Osteoblast (primary cell): Measurements from ENCODE around the gene ATAD3B. TPM values are rescaled to one million over a fixed set of nuclear protein-coding genes. Genes with fewer than 3 reads are reported as not detected.
"Not testable (repeated sequence)": the region's sequence is repeated elsewhere in the genome, so short reads cannot be mapped to it uniquely, and the experiment has no call there.

Experiments
- DNase-seq: peaks from one replicate; pipeline ENCODE4 v3.0.0; 2011; ENCODE audit warnings: low spot score, mixed read lengths; ENCODE audit not compliant: insufficient read length; ENCODE audit errors: missing footprints
- H2AFZ ChIP-seq: 2 replicates; pipeline ENCODE4 v1.6.0; 2011; ENCODE audit warnings: mild to moderate bottlenecking, low read length
- H3K27ac ChIP-seq: 2 replicates; pipeline ENCODE4 v1.5.1; 2011; ENCODE audit warnings: mild to moderate bottlenecking, low read depth, low read length, moderate library complexity
- H3K27me3 ChIP-seq: 2 replicates; pipeline ENCODE4 v1.6.0; 2012; ENCODE audit warnings: mild to moderate bottlenecking, control low read depth, inconsistent platforms, low read length, moderate library complexity; ENCODE audit not compliant: insufficient read depth
- H3K36me3 ChIP-seq: 2 replicates; pipeline ENCODE4 v1.5.1; 2011; ENCODE audit warnings: mild to moderate bottlenecking, low read length, control low read depth, moderate library complexity; ENCODE audit not compliant: insufficient read depth
- H3K4me1 ChIP-seq: 2 replicates; pipeline ENCODE4 v1.5.1; 2011; ENCODE audit warnings: mild to moderate bottlenecking, low read length, control low read depth, moderate library complexity; ENCODE audit not compliant: insufficient read depth
- H3K4me2 ChIP-seq: 2 replicates; pipeline ENCODE4 v1.6.0; 2011; ENCODE audit warnings: mild to moderate bottlenecking, low read length; ENCODE audit not compliant: insufficient read depth
- H3K4me3 ChIP-seq: fragments of 200-600 bp; sonication (generic); 3 replicates; pipeline ENCODE4 v1.5.1; 2012; ENCODE audit warnings: mild to moderate bottlenecking, low read length, inconsistent platforms; ENCODE audit not compliant: insufficient read depth
- H3K79me2 ChIP-seq: 2 replicates; pipeline ENCODE4 v1.6.0; 2012; ENCODE audit warnings: mild to moderate bottlenecking, low read length, control low read depth, inconsistent platforms; ENCODE audit not compliant: insufficient read depth
- H3K9me3 ChIP-seq: 2 replicates; pipeline ENCODE4 v1.5.1; 2011; ENCODE audit warnings: low read depth, low read length, control low read depth
- H4K20me1 ChIP-seq: 2 replicates; pipeline ENCODE4 v1.6.0; 2012; ENCODE audit warnings: mild to moderate bottlenecking, low read length, control low read depth; ENCODE audit not compliant: insufficient read depth
- total RNA-seq: library from RNA; depleted of rRNA; stranded (reverse); fragments of >200 nt; gene quantifications from 2 replicates; pipeline ENCODE4 v1.2.3, GENCODE V29; 2012
- TF ChIP-seq, protein P1 (sequence below): IDR thresholded peaks from 2 replicates; pipeline ENCODE4 v1.5.1; 2011; ENCODE audit warnings: mild to moderate bottlenecking, low read depth, low read length, moderate library complexity; ENCODE audit errors: extremely low read depth

Gene ATAD3B
- total RNA-seq, 1 donor: 14.5 TPM

DNA sequence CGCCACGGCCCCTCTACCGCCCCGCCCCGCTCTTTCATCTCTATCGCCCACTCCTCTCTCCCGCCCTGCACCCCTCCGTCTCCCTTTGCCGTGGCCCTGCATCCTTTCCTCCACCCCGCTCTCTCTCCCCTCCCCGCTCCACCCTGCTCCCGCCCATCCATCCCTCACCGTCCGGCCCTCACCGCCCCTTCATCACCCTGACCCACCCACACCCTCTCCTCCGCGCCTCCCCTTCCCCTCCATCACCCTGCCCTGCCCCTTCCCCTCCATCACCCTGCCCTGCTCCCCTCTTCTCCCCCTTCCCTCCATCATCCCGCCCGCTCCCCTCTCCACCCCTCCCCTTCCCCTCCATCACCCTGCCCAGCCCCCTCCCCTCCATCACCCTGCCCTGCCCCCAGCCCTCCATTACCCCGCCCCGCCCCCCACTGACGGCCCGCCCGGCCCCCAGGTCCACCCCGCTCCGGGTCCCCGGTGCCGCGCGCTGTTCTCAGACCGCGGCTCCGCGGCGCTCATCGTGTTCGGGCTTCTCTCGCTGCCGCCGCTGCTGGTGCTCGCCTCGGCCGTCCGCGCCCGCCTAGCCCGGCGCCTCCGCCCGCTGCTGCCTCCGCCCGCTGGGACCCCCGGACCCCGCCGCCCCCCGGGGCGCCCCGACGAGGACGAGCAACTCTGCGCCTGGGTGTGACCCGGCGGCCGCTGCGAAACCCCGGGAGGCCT is 44.3 kb upstream of the ATAD3B start:
- no peaks in the 10 kb centered on the region for H3K27me3 ChIP-seq
- TF ChIP-seq, protein P1, sequence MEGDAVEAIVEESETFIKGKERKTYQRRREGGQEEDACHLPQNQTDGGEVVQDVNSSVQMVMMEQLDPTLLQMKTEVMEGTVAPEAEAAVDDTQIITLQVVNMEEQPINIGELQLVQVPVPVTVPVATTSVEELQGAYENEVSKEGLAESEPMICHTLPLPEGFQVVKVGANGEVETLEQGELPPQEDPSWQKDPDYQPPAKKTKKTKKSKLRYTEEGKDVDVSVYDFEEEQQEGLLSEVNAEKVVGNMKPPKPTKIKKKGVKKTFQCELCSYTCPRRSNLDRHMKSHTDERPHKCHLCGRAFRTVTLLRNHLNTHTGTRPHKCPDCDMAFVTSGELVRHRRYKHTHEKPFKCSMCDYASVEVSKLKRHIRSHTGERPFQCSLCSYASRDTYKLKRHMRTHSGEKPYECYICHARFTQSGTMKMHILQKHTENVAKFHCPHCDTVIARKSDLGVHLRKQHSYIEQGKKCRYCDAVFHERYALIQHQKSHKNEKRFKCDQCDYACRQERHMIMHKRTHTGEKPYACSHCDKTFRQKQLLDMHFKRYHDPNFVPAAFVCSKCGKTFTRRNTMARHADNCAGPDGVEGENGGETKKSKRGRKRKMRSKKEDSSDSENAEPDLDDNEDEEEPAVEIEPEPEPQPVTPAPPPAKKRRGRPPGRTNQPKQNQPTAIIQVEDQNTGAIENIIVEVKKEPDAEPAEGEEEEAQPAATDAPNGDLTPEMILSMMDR: no peak
- H2AFZ ChIP-seq: no peak overlapping the region
- no peak overlapping the region for H3K4me2 ChIP-seq
- no peak overlapping the region for H3K27ac ChIP-seq
- H3K4me1 ChIP-seq: peaks cover 20% of the 10 kb centered on the region
- H4K20me1 ChIP-seq: no peaks in the 10 kb centered on the region
- H3K79me2 ChIP-seq: no peaks in the 10 kb centered on the region
- H3K4me3 ChIP-seq: peak overlapping the region; percentile 52
- H3K36me3 ChIP-seq: no peaks in the 10 kb centered on the region
- DNase-seq: peak; percentile 96
- no peaks in the 10 kb centered on the region for H3K9me3 ChIP-seq

DNA sequence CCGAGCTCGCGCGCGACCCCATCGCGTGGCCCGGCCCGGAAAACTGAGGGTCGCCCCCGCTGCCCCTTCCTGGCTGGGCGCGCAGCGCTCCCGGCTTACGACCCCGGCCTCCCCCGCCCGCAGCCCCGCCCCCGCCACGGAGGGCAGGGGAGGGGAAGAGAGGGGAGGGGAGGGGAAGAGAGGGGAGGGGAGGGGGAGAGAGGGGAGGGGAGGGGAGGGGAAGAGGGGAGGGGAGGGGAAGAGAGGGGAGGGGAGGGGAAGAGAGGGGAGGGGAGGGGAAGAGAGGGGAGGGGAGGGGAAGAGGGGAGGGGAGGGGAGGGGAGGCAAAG is 43.8 kb upstream of the ATAD3B start:
- H3K4me2 ChIP-seq: no peak overlapping the region
- TF ChIP-seq, protein P1: no peak

DNA sequence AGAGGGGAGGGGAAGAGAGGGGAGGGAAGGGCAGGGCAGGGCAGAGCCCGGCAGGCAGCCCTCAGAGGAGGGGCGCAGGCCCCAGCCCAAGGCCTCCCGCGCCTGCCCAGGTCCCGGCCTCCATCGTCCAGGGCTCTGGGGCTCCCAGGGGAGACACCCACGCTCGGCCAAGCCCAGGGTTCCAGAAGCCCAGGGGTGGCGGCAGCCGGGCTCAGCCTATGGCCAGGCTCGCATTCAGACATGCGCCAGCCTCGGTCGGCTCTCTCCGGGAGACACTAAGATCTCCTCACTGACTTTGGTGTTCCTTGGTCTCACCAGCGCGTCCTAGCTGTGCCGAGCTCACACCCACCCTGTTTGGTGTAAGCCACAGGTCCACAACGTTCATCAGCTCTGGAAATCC is 43.4 kb upstream of the ATAD3B start:
- TF ChIP-seq, protein P1: no peak
- no peak overlapping the region for H3K4me3 ChIP-seq
- H3K9me3 ChIP-seq: no peaks in the 10 kb centered on the region
- H2AFZ ChIP-seq: no peak overlapping the region
- no peaks in the 10 kb centered on the region for H3K36me3 ChIP-seq
- H3K27me3 ChIP-seq: no peaks in the 10 kb centered on the region
- H3K4me2 ChIP-seq: no peak overlapping the region
- H3K27ac ChIP-seq: no peak overlapping the region
- H4K20me1 ChIP-seq: no peaks in the 10 kb centered on the region
- DNase-seq: peak; percentile 80
- no peaks in the 10 kb centered on the region for H3K79me2 ChIP-seq
- peaks cover 13% of the 10 kb centered on the region for H3K4me1 ChIP-seq

More for the DNA sequence above, 43.8 kb upstream of the ATAD3B start:
- H2AFZ ChIP-seq: no peak overlapping the region
- no peaks in the 10 kb centered on the region for H3K36me3 ChIP-seq
- DNase-seq: no peak
- peak overlapping the region; percentile 52 for H3K4me3 ChIP-seq
- H4K20me1 ChIP-seq: no peaks in the 10 kb centered on the region
- H3K9me3 ChIP-seq: no peaks in the 10 kb centered on the region
- no peaks in the 10 kb centered on the region for H3K27me3 ChIP-seq
- H3K27ac ChIP-seq: no peak overlapping the region
- no peaks in the 10 kb centered on the region for H3K79me2 ChIP-seq
- peaks cover 16% of the 10 kb centered on the region for H3K4me1 ChIP-seq

DNA sequence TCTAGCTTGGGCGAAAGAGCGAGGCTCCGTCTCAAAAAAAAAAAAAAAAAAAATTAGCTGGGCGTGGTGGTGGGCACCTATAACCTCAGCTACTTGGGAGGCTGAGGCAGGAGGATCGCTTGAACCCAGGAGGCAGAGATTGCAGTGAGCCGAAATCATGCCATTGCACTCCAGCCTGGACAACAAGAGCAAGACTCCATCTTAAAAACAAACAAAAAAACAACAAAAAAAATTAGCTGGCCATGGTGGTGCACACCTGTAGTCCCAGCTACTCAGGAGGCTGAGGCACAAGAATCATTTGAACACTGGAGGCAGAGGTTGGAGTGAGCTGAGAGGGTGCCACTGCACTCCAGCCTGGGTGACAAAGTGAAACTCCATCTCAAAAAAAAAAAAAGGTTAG is 42.6 kb upstream of the ATAD3B start:
- not testable (repeated sequence) for H3K4me2 ChIP-seq, H3K9me3 ChIP-seq

More for the DNA sequence above, 42.6 kb upstream of the ATAD3B start:
- not testable (repeated sequence) for H3K27me3 ChIP-seq, H2AFZ ChIP-seq, H3K4me3 ChIP-seq, H3K36me3 ChIP-seq, H3K79me2 ChIP-seq, DNase-seq, H4K20me1 ChIP-seq, H3K27ac ChIP-seq
- peaks cover 13% of the 10 kb centered on the region for H3K4me1 ChIP-seq
